Peyer's patch (tissue), 4 donors: ENCODE results near the gene EIF2AK3.

Source experiments
- CTCF ChIP-seq, 6 experiments: fragments of 450-650 bp in 4 of 6; fragments of 200-600 bp in 2 of 6; sonication (generic) in 1 of 6; IDR thresholded peaks; one replicate each; pipeline ENCODE4 v1.5.1; 2017 to 2019; ENCODE audit warnings: antibody characterized with exemption in 6 of 6, mild to moderate bottlenecking in 3 of 6, moderate library complexity in 1 of 6
- POLR2A ChIP-seq, 2 donors: fragments of 450-650 bp; IDR thresholded peaks; one replicate each; pipeline ENCODE4 v1.5.1; 2017; ENCODE audit warnings: antibody characterized with exemption in 2 of 2, mild to moderate bottlenecking in 2 of 2, moderate library complexity in 2 of 2

- TF ChIP-seq CTCF (IDR thresholded peaks at IDR 0.05) = no peak
- TF ChIP-seq POLR2A (IDR thresholded peaks at IDR 0.05) = no peak
These were observed 26.0 kb downstream of the EIF2AK3 start for GRCh38 chr2:88601286-88601685.
